Hepatic stellate cell (primary cell): ENCODE measurements around the gene C16orf46.

Experiments
- DNase-seq: peaks from one replicate; pipeline ENCODE4 v3.0.0; 2011; ENCODE audit warnings: low spot score

Gene C16orf46

DNA sequence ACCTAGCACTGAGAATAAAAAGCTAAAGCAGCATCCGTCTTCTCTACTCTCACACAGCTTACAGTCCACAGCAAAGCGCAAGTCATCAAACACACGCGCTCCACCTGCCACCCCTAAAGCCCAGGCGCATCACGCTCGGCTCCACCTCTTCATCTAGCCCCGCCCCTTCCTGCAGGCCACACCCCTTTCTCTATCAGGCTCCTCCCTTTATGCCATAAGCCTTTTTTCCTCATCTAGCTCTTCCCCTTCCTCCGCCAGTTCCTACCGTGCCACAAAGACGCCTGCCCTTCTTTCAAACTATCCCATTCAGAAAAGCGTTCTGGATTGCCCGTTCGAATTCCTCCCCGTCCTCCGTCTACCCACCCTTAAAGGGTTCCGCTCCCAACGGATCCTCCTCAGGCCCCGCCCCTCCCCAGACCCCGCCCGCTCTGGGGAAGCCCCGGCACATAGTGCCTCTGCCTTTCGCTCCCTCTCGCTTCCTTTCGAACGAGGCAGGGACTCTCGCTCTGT lies 417 bp downstream of the C16orf46 start:
- DNase-seq: peak; percentile 79

- DNase-seq: no peak
Observed at GRCh38 chr16:81073560-81074330, 3.3 kb downstream of the C16orf46 start.

DNA sequence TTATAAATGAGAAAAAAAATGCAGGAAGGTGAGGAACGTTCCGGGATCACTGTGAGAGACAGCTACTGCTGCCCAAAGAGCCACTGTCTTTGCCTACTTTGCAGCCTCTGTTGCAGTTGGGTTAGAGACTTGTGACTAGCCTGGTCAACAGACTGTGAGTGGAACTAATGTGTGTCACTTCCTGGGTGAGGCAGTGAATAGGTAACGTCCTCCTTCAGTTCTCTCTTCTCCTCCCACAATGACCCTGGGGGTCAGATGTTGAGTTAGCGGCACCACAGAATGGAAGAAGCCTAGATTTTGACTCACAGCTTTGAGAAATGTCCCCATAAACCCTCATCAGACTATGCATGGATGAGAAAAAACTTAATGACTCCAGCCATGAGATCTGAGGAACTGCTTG lies 5.2 kb downstream of the C16orf46 start:
- peak; percentile 21 for DNase-seq

- no peak for DNase-seq
Observed at GRCh38 chr16:81070979-81071378, 6.1 kb downstream of the C16orf46 start.

GRCh38 chr16:81069063-81069462 lies 8.0 kb downstream of the C16orf46 start:
- no peak for DNase-seq

DNA sequence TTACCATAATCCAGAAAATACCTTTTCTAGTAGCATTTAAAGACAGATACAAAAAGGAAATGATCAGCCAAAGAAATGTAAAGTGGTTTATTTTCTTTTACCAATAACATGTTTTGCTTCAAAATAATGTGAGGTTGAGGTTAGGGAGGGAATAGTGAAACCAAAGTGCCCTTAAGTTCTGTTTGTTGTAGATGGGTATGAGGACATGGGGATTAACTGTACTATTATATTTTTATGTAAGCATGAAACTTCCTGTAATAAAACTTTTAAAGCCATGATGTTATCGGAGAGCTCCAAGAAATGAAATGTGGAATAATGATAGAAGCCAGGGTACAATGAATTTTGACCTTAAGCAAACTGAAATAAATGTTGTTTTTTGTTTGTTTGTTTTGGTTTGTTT lies 9.9 kb downstream of the C16orf46 start:
- no peak for DNase-seq

GRCh38 chr16:81066681-81067080 lies 10.4 kb downstream of the C16orf46 start:
- DNase-seq: no peak

DNA sequence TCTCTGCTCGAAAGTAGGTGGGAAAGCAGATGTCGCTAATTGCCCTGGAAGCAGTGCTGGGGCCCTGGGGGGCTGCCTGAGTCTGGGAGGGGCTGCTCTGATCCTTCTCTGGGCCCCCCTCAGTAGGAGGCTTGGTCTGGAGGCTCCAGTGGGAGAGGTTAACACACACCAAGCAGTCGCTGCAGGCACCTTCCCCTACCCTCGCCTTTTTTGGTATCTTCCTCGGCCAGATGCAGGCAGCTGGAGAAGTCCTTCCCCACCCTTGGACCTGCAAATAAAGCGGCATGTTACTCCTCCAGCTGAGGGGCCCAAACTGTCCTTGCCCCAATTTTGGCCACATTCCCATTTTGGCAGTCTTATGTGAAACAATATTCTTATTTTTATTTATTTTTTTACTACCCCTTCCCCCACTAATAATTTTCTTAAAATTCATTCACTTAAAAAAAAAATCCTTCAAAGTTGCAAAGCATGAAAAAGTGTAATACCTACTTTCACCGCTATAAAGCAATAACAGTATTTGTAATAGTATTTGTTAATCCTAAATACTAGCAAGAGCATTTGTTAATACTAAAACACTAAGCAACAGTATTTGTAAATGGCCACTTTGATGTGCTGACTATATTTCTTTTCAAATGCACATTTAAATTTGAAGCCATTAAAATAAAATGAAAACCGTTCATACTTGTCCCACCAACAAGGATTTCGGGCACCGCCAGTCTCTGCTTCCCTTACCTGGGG lies 15.0 kb downstream of the C16orf46 start:
- no peak for DNase-seq

DNA sequence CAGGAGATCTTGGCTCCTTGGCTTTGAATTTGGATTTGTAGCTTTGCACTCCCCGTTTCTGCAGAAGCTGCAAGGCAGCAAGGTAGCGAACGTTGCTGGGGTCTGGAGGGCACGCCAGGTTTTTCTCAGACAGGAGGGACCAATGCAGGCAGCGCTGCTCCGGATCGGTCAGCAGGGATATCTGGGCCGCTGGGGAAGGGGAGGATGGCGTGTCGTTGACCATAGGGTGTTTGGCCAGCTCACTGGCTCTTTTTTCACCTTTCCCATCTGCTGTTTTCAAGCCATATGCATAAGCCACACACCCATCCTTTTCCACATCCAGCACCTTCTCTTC lies 15.8 kb downstream of the C16orf46 start:
- DNase-seq: no peak

DNA sequence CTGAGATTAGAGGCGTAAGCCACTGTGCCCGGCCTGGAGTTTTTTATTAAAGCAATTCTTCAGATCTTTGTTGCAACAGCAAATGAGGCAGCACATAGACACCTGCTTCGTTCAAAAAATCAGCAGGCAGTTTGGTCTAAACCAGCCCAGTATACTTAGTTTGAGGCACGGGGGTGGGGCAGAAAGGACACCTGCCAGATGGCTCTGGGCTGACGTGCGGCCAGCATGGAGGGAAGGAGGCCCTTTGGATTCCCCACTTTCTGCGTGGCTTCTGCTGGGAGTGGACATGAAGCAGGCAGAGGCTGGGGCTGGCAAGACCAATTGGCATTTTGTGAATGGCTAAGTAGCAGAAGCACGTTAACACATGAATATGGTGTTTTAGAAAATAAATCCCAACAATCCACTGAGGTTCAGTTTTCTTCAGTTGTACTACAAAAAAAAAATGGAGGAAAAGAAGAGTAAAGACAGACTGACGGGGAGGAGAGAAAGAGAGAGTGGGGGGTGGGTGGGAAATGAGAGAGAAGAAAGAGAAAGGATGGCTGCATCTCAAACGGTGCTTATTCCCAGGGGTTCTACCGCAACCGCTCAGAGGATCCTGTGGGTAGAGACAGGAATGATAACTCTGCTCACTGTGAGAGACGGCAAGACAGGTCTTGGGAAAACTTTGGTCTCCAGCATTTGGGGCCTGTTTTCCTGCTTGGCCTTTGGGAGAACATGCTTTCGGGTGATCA lies 16.3 kb downstream of the C16orf46 start:
- no peak for DNase-seq

DNA sequence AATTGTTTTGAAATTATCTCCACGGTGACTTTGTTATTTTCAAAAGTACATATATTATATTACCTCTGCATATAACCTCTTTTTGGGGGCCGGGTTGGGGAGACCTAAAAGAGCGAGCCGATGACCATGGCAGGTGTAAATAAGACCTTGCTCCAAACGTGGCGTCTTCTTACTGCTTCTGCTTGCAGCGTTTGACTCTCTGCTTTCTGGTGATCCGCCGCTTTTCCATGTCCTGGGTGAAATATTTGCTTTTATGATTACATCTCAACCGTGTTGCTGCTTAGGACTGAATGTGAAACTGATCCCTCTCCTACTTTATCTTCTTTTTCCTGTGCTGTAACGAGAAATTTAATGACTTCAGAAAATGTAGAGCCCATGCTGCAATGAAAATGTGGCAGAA lies 23.3 kb downstream of the C16orf46 start:
- DNase-seq: no peak

GRCh38 chr16:81042821-81043220 lies 34.2 kb downstream of the C16orf46 start:
- no peak for DNase-seq

GRCh38 chr16:81041696-81042095 lies 35.3 kb downstream of the C16orf46 start:
- DNase-seq: no peak

DNA sequence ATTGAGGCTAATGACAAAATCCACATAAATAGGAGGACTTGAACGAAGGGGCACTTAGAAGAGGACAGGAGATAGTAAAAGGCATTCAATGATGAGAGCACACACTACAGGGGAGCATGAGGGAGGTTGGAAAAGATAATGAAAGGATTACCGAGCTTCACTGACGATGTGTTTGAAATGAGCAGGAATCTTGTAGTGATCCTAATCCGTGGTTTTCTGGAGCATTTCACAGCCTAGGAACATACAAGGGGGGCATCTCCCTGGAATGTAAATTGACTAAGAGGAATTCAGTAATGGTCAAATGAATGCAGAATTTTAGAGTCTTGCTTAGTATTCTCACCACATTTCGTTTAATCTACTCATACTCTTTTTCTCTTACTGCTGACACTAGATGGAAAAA lies 36.2 kb downstream of the C16orf46 start:
- DNase-seq: no peak

- no peak for DNase-seq
Observed at GRCh38 chr16:81040131-81040530, 36.9 kb downstream of the C16orf46 start.

GRCh38 chr16:81036751-81037350 lies 40.2 kb downstream of the C16orf46 start:
- DNase-seq: no peak

DNA sequence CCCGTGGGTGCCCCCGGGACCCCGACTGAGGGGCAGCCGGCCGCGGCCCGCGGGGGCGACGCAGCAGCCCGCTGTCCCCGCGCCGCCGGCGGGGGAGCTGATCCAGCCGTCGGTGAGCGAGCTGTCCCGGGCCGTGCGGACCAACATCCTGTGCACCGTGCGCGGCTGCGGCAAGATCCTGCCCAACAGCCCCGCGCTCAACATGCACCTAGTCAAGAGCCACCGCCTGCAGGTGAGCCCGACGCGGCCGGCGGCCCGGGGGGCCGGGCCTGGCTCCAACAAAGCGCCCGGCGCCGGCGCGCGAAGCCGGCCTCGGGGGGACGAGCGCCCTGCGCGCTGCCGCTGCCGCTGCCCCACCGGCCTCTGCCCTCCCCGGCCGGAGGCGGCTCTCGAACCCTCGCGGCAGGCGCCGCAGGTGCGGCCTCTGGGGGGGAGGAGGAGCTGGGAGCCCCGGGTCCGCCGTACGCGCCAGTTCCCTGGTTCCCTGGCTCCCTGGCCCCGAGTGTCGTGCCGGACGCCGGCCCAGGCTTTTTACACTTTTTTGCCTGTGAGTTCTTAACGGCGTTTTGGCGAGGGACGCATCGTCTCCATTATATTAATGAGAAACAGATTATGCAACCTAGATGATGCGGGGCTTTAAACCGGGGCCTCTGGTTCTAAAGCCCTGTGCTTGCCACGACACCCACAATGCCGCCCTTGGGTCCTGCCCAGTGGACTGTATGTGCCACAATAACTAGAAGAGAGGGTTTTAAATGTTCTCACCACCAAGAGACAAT lies 40.9 kb downstream of the C16orf46 start:
- peak; percentile 42 for DNase-seq

DNA sequence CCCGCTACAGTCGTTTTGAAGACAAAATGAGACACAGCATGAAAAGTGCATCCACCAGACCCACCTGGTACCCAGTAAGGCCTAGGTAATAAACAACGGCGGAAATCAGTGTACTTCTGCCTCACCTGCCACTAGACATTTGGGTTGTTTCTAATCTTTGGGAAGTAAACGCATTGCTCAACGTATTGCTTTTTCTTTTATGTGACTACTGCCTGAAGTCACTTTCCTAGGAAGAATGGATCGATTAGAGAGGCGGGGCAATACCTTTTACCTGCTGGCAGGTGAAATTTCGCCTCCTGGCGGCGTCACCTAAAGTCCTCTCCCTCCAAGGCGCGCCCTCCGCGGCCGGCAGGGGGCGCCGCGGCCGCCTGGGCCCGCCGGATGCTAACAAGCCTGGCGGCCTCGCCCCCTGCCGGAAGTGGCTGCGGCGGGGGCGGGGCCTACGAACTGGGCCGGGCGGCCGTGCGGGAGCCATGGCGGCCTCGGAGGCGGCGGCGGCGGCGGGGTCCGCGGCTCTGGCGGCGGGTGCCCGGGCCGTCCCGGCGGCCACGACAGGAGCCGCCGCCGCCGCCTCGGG lies 41.6 kb downstream of the C16orf46 start, which contains the start of gene ATMIN:
Gene ATMIN (plus strand): TSS at position 445 of the 577 bp plus-strand sequence. CDS start 29 bp downstream, at position 474.
- DNase-seq: peak; percentile 90

DNA sequence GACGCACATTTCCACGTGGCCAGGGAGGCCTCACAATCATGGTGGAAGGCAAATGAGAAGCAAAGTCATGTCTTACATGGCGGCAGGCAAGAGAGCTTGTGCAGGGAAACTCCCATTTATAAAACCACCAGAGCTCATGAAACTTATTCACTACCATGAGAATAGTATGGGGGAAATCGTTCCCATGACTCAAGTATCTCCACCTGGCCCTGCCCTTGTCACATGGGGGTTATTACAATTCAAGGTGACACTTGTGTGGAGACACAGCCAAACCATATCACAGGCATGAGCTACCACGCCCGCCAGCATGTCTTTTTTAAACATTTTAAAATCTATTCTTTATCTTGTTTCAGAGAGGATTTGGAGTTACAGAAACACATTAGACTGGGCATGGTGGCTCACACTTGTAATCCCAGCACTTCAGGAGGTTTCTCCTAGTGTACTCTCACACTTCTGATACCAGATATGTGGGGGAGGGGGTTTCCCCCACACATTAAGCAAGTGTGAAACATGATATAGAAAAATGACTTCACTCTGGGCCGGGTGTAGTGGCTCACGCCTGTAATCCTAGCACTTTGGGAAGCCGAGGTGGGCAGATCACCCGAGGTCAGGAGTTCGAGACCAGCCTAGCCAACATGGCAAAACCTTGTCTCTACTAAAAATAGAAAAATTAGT lies 47.0 kb downstream of the C16orf46 start:
- DNase-seq: no peak

DNA sequence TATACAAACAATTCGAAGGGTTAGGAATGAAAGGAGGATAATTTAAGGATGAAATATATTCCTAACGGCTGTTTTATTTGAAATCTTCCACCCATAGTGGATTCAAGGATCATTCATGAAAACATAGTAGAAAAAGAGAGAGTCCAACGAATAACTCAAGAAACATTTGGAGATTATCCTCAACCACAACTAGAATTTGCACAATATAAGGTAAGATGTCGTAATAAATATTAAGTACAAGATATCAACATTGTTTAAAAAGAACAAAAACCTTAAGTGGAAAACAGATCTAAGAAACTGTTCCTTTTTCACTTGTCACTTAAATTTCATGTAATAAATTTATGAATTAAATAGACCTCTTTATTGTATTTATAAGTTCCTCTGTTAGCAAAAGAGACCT lies 50.6 kb downstream of the C16orf46 start:
- no peak for DNase-seq

DNA sequence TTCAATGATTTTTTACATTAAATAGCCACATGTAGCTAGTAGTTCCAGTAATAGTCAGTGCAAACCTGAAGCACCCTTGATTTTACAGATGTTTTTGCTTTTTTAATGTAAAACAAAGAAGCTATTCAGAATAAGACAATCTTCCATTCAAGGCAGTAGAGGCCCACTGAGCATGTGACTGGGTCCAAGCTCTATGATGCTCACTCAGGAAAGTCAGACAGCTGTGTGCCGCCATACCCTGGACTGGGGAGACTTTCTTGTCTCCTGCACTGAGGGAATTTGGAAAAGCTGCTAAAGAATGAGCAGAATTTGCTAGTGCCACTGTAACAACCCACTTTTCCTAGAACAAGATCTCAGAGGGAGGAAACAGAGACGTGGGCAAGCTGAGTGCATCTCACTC lies 58.5 kb downstream of the C16orf46 start:
- DNase-seq: no peak
